HCT116 (cell line): ENCODE measurements around the gene HSD17B10.

Experiments
- CEBPB ChIP-seq: IDR thresholded peaks from 2 replicates; pipeline ENCODE4 v1.6.1; 2012; ENCODE audit warnings: low read depth
- CTCF ChIP-seq, 3 experiments: fragments of 200-600 bp in 1 of 3; sonication (generic) in 1 of 3; IDR thresholded peaks in 2 of 3; conservative IDR thresholded peaks in 1 of 3; 2 replicates each; pipeline ENCODE4 v1.5.1; 2012 to 2017; ENCODE audit warnings: low read depth in 2 of 3, low read length in 2 of 3, antibody characterized with exemption in 1 of 3, borderline replicate concordance in 1 of 3, control low read depth in 1 of 3, mild to moderate bottlenecking in 1 of 3, mixed read lengths in 1 of 3, mixed run types in 1 of 3, moderate library complexity in 1 of 3; ENCODE audit not compliant: insufficient read depth in 1 of 3
- EGR1 ChIP-seq: IDR thresholded peaks from 2 replicates; pipeline ENCODE4 v1.6.1; 2012; ENCODE audit warnings: low read depth
- EZH2 ChIP-seq: fragments of 200-600 bp; sonication (generic); IDR thresholded peaks from 2 replicates; pipeline ENCODE4 v1.6.1; 2017; ENCODE audit warnings: antibody characterized with exemption, mixed run types
- EZH2phosphoT487 ChIP-seq: fragments of 200-600 bp; IDR thresholded peaks from 2 replicates; pipeline ENCODE4 v1.6.1; 2018; ENCODE audit warnings: antibody characterized with exemption, borderline replicate concordance
- FOSL1 ChIP-seq: IDR thresholded peaks from 2 replicates; pipeline ENCODE4 v1.6.1; 2012; ENCODE audit warnings: low read depth
- POLR2A ChIP-seq: IDR thresholded peaks from 2 replicates; pipeline ENCODE4 v1.7.0; 2011; ENCODE audit warnings: borderline replicate concordance; ENCODE audit not compliant: insufficient read depth, insufficient read length; ENCODE audit errors: extremely low read depth
- REST ChIP-seq: IDR thresholded peaks from 2 replicates; pipeline ENCODE4 v1.6.1; 2012; ENCODE audit warnings: low read depth
- SIN3A ChIP-seq: IDR thresholded peaks from 2 replicates; pipeline ENCODE4 v1.6.1; 2012; ENCODE audit warnings: low read depth
- YY1 ChIP-seq: IDR thresholded peaks from 2 replicates; pipeline ENCODE4 v1.6.1; 2011; ENCODE audit warnings: low read length, low read depth, moderate library complexity, mild to moderate bottlenecking; ENCODE audit not compliant: insufficient replicate concordance; ENCODE audit errors: extremely low read depth

- no peak for TF ChIP-seq REST
- no peak for TF ChIP-seq CTCF (IDR thresholded peaks at IDR 0.05 in 2 of 3, conservative IDR thresholded peaks at IDR 0.05 in 1 of 3; ENCODE audit: borderline replicate concordance in 1 of 3, insufficient read depth in 1 of 3, low read depth in 2 of 3, low read length in 2 of 3)
- no peak for TF ChIP-seq EGR1
- no peak for TF ChIP-seq POLR2A
- TF ChIP-seq EZH2: no peak
- TF ChIP-seq EZH2phosphoT487: no peak
- no peak for TF ChIP-seq SIN3A
- no peak for TF ChIP-seq FOSL1
- TF ChIP-seq YY1: no peak
- TF ChIP-seq CEBPB: no peak
These were observed 12.4 kb downstream of the HSD17B10 start for GRCh38 chrX:53421772-53422085.
